Keratinocyte (primary cell): ENCODE data around the gene DLEC1. TPM values are rescaled to one million over a fixed set of nuclear protein-coding genes. Genes with fewer than 3 reads are reported as not detected.

Source experiments
- DNase-seq: peaks from one replicate; pipeline ENCODE4 v3.0.0-alpha.2; 2011; ENCODE audit warnings: low read depth, missing footprints, low spot score
- FAIRE-seq: peaks from 2 replicates; lab custom pipeline; 2011; peaks lifted over from hg19 to GRCh38; lab: Jason Lieb, UNC
- H2AFZ ChIP-seq: 2 replicates; pipeline ENCODE4 v1.6.0; 2012; ENCODE audit warnings: low read length, control low read depth, inconsistent platforms; ENCODE audit not compliant: control insufficient read depth
- H3K27ac ChIP-seq: 2 replicates; pipeline ENCODE4 v1.5.1; 2011; ENCODE audit warnings: low read length; ENCODE audit not compliant: control insufficient read depth, insufficient read depth
- H3K27me3 ChIP-seq: 3 replicates; pipeline ENCODE4 v1.6.0; 2011; ENCODE audit warnings: low read length; ENCODE audit not compliant: control insufficient read depth, insufficient read depth; ENCODE audit errors: extremely low read depth
- H3K36me3 ChIP-seq, 2 experiments: 2 replicates in 1 of 2; 3 replicates in 1 of 2; pipeline ENCODE4 v1.5.1; 2011; ENCODE audit warnings: low read length in 2 of 2, mild to moderate bottlenecking in 1 of 2; ENCODE audit not compliant: control insufficient read depth in 2 of 2, insufficient read depth in 2 of 2; ENCODE audit errors: extremely low read depth in 1 of 2
- H3K4me1 ChIP-seq: 3 replicates; pipeline ENCODE4 v1.5.1; 2011; ENCODE audit warnings: low read length; ENCODE audit not compliant: control insufficient read depth, insufficient read depth; ENCODE audit errors: extremely low read depth
- H3K4me2 ChIP-seq: 3 replicates; pipeline ENCODE4 v1.6.0; 2011; ENCODE audit warnings: low read depth, low read length; ENCODE audit not compliant: control insufficient read depth, insufficient read depth; ENCODE audit errors: extremely low read depth
- H3K4me3 ChIP-seq, 3 experiments: fragments of 200-600 bp in 1 of 3; sonication (generic) in 1 of 3; 2 replicates in 2 of 3; 3 replicates in 1 of 3; pipeline ENCODE4 v1.5.1; 2011 to 2016; ENCODE audit warnings: low read length in 3 of 3, mild to moderate bottlenecking in 3 of 3, control low read depth in 2 of 3, inconsistent platforms in 1 of 3, low read depth in 1 of 3, mixed read lengths in 1 of 3, mixed run types in 1 of 3, moderate library complexity in 1 of 3; ENCODE audit not compliant: control insufficient read depth in 2 of 3, insufficient read depth in 2 of 3; ENCODE audit errors: extremely low read depth in 1 of 3
- H3K79me2 ChIP-seq: 2 replicates; pipeline ENCODE4 v1.6.0; 2012; ENCODE audit warnings: low read length; ENCODE audit not compliant: control insufficient read depth, insufficient read depth
- H3K9ac ChIP-seq: 3 replicates; pipeline ENCODE4 v1.6.0; 2011; ENCODE audit warnings: low read length; ENCODE audit not compliant: control insufficient read depth, insufficient read depth; ENCODE audit errors: extremely low read depth
- H3K9me1 ChIP-seq: 3 replicates; pipeline ENCODE4 v1.6.0; 2011; ENCODE audit warnings: low read length; ENCODE audit not compliant: control insufficient read depth, insufficient read depth; ENCODE audit errors: extremely low read depth
- H3K9me3 ChIP-seq: 2 replicates; pipeline ENCODE4 v1.5.1; 2012; ENCODE audit warnings: low read depth, low read length; ENCODE audit not compliant: control insufficient read depth
- H4K20me1 ChIP-seq: 3 replicates; pipeline ENCODE4 v1.6.0; 2011; ENCODE audit warnings: low read length; ENCODE audit not compliant: control insufficient read depth, insufficient read depth; ENCODE audit errors: extremely low read depth
- EZH2 ChIP-seq: IDR thresholded peaks from one replicate; pipeline ENCODE4 v1.6.1; 2012; ENCODE audit warnings: inconsistent platforms, mild to moderate bottlenecking, low read length, moderate library complexity
- dilution Hi-C: fragments of 300-500 bp; cut with MboI; formaldehyde crosslinking; loops from one replicate; pipeline ENCODE4 v1.7.0; 2020; ENCODE audit warnings: low sequenced_read_pairs; ENCODE audit not compliant: extremely low pct_ligation_motif_present
- polyA plus RNA-seq, 5 experiments: library from polyadenylated mRNA; depleted of rRNA in 3 of 5; stranded (reverse) in 3 of 5; stranded (forward) in 1 of 5; unstranded in 1 of 5; fragments of >200 nt; gene quantifications; 1 replicate in 1 of 5; 2 replicates in 3 of 5; 3 replicates in 1 of 5; pipeline versions ENCODE4 v1.2.1 to v1.2.3, GENCODE V29; 2011 to 2012; ENCODE audit warnings: missing spikeins in 2 of 5, low read depth in 1 of 5, low replicate concordance in 1 of 5
- TF ChIP-seq, protein P1 (sequence below), 3 experiments: IDR thresholded peaks in 1 of 3; conservative IDR thresholded peaks in 1 of 3; optimal IDR thresholded peaks in 1 of 3; 2 replicates in 2 of 3; 3 replicates in 1 of 3; pipeline versions ENCODE3 to v1.5.1; 2011; ENCODE audit warnings: low read length in 3 of 3, mild to moderate bottlenecking in 3 of 3, moderate library complexity in 2 of 3, control low read depth in 1 of 3, inconsistent platforms in 1 of 3; ENCODE audit not compliant: insufficient read depth in 2 of 3; ENCODE audit errors: extremely low read depth in 1 of 3

Gene DLEC1
- polyA plus RNA-seq, 1 donor (not counting 4 experiments of a cell fraction or from before 2014, with no cell fraction given), result not detected

DNA sequence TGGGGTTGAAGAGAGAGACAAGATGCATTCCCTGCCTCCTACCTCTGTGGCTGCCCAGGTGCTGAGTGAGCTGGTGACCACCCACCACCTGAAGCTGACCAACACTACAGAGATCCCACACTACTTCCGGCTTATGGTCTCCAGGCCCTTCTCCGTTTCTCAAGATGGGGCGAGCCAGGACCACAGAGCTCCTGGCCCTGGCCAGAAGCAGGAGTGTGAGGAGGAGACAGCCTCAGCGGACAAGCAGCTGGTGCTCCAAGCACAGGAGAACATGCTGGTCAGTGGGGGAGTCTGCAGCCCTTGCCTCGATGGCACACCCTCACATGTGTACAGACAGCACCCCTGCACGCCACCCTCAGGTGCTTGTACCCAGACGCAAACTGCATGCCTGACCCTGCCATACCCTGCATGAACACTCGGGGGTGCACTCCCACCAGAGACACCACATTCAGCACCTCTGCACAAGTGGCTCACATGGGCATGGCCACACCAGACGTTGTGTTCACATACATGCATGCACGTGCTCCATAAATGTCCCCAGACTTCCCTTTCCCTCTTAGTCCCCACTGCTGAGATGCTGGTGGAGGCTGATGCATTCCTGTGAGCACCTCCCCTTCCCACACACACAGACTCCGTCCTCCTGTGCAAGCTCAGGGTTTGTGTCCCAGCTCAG is 78.9 kb downstream of the DLEC1 start:
- FAIRE-seq (peak; percentile 13), DNase-seq (no peak)
- Histone ChIP-seq H3K79me2 (no peaks in the 10 kb centered on the region), H2AFZ (no peak overlapping the region), H3K9ac (no peak overlapping the region), H4K20me1 (no peaks in the 10 kb centered on the region), H3K9me3 (no peaks in the 10 kb centered on the region), H3K4me2 (no peak overlapping the region), H3K27ac (no peak overlapping the region), H3K9me1 (no peaks in the 10 kb centered on the region), H3K36me3 (peaks cover 10 to 19% of the 10 kb centered on the region in 2 experiments), H3K27me3 (no peaks in the 10 kb centered on the region), H3K4me3 (no peak overlapping the region), H3K4me1 (no peaks in the 10 kb centered on the region)
- dilution Hi-C loops, result no loop called here
- TF ChIP-seq, protein P1, sequence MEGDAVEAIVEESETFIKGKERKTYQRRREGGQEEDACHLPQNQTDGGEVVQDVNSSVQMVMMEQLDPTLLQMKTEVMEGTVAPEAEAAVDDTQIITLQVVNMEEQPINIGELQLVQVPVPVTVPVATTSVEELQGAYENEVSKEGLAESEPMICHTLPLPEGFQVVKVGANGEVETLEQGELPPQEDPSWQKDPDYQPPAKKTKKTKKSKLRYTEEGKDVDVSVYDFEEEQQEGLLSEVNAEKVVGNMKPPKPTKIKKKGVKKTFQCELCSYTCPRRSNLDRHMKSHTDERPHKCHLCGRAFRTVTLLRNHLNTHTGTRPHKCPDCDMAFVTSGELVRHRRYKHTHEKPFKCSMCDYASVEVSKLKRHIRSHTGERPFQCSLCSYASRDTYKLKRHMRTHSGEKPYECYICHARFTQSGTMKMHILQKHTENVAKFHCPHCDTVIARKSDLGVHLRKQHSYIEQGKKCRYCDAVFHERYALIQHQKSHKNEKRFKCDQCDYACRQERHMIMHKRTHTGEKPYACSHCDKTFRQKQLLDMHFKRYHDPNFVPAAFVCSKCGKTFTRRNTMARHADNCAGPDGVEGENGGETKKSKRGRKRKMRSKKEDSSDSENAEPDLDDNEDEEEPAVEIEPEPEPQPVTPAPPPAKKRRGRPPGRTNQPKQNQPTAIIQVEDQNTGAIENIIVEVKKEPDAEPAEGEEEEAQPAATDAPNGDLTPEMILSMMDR (optimal IDR thresholded peaks at IDR 0.05 in 1 of 3, IDR thresholded peaks at IDR 0.05 in 1 of 3, conservative IDR thresholded peaks at IDR 0.05 in 1 of 3; ENCODE audit: extremely low read depth in 1 of 3, insufficient read depth in 2 of 3, low read length in 3 of 3), result peak in 2 of 3 experiments; percentile 93 to 98
- no peak for TF ChIP-seq EZH2

DNA sequence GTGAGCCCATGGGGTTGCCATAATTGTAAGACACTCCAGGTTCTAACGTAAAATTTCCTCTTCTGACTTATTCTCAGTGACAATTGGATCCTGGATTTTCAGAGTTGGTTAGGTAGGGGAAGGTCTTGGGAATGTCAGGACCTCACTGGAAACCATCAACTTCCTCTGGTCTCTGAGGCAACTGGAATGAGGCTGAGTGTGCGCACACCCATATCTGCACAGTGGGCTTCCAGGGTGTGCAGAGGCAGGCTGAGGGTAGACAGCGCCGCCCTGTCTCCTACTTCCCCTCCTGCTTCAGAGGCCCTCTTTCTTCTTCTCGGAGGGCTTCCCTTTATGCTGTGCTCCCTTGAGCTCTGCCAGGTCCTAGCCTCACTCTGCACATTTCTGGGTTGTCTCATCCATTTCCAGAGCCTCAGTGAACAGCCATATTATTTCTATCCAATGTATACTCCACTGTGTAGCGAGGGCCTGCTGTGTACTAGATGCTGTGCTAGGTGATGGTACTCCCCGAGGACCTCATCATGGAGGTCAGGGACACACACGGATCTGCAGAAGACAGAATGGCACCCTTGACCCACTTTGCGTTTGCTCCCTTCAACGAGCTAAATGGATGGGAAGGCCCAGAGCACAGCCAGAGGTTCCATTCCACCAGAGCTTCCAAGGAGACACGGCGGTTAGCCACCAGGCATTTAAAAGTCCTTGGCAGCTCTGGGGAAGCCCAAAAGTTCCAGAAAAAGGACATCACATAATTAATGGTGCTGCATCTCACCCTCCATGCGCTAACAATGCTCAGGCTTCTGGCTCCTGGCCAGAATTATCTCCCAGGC is 79.6 kb downstream of the DLEC1 start:
- FAIRE-seq (no peak), DNase-seq (no peak)
- dilution Hi-C loops, result no loop called here
- H3K9me1 ChIP-seq, result no peaks in the 10 kb centered on the region
- no peak overlapping the region for H2AFZ ChIP-seq
- H3K9ac ChIP-seq, result no peak overlapping the region
- H3K4me3 ChIP-seq, result no peak overlapping the region
- TF ChIP-seq, protein P1 (optimal IDR thresholded peaks at IDR 0.05 in 1 of 3, IDR thresholded peaks at IDR 0.05 in 1 of 3, conservative IDR thresholded peaks at IDR 0.05 in 1 of 3; ENCODE audit: extremely low read depth in 1 of 3, insufficient read depth in 2 of 3, low read length in 3 of 3), result no peak
- TF ChIP-seq EZH2, result no peak
- H3K9me3 ChIP-seq, result no peaks in the 10 kb centered on the region
- H3K4me2 ChIP-seq, result no peak overlapping the region
- peaks cover 14 to 22% of the 10 kb centered on the region in 2 experiments for H3K36me3 ChIP-seq
- H4K20me1 ChIP-seq, result no peaks in the 10 kb centered on the region
- H3K79me2 ChIP-seq, result no peaks in the 10 kb centered on the region
- H3K27ac ChIP-seq, result no peak overlapping the region
- no peaks in the 10 kb centered on the region for H3K27me3 ChIP-seq
- H3K4me1 ChIP-seq, result no peaks in the 10 kb centered on the region
